ENCODE measurements around the gene INPP5F.
"Not testable (repeated sequence)": the region's sequence is repeated elsewhere in the genome, so short reads cannot be mapped to it uniquely, and the experiment has no call there.

Gene INPP5F

GRCh38 chr10:119707331-119707730 is 18.5 kb upstream of the INPP5F start:
- not testable (repeated sequence) for DNase-seq

- DNase-seq, result not testable (repeated sequence)
These were observed 14.9 kb upstream of the INPP5F start for GRCh38 chr10:119710935-119711334.

- no peak for DNase-seq
These were observed 11.9 kb upstream of the INPP5F start for GRCh38 chr10:119713744-119714483.

- no peak for DNase-seq
These were observed 11.4 kb upstream of the INPP5F start for GRCh38 chr10:119714484-119714816.

GRCh38 chr10:119715628-119716505 is 10.0 kb upstream of the INPP5F start:
- no peak for DNase-seq

GRCh38 chr10:119723161-119723560 is 2.7 kb upstream of the INPP5F start:
- DNase-seq, result no peak

- no peak for DNase-seq
These were observed 2.2 kb upstream of the INPP5F start for GRCh38 chr10:119723624-119724023.

GRCh38 chr10:119724593-119725516 is 995 bp upstream of the INPP5F start:
- no peak for DNase-seq

- DNase-seq, result no peak
These were observed 378 bp upstream of the INPP5F start for GRCh38 chr10:119725517-119725827.

- DNase-seq, result no peak
These were observed 919 bp downstream of the INPP5F start for GRCh38 chr10:119726676-119727261.

GRCh38 chr10:119728172-119728800 is 2.4 kb downstream of the INPP5F start:
- no peak for DNase-seq

GRCh38 chr10:119734396-119735332 is 8.8 kb downstream of the INPP5F start:
- DNase-seq, result no peak

GRCh38 chr10:119735451-119735850 is 9.6 kb downstream of the INPP5F start:
- DNase-seq, result no peak

- DNase-seq, result no peak
These were observed 10.4 kb downstream of the INPP5F start for GRCh38 chr10:119736220-119736619.

- no peak for DNase-seq
These were observed 11.3 kb downstream of the INPP5F start for GRCh38 chr10:119737039-119737663.

GRCh38 chr10:119737823-119738222 is 12.0 kb downstream of the INPP5F start:
- DNase-seq, result no peak

GRCh38 chr10:119738962-119739361 is 13.1 kb downstream of the INPP5F start:
- DNase-seq, result no peak

- DNase-seq, result no peak
These were observed 14.2 kb downstream of the INPP5F start for GRCh38 chr10:119740096-119740495.

- no peak for DNase-seq
These were observed 17.2 kb downstream of the INPP5F start for GRCh38 chr10:119742947-119743648.

GRCh38 chr10:119747940-119748339 is 22.1 kb downstream of the INPP5F start:
- DNase-seq, result no peak
